Fibroblast of villous mesenchyme (primary cell): ENCODE data around the gene SLAMF6. TPM values are rescaled to one million over a fixed set of nuclear protein-coding genes. Genes with fewer than 3 reads are reported as not detected.
"Not testable (repeated sequence)": the region's sequence is repeated elsewhere in the genome, so short reads cannot be mapped to it uniquely, and the experiment has no call there.

Source experiments
- DNase-seq: peaks from one replicate; pipeline ENCODE4 v3.0.0-alpha.2; 2010; ENCODE audit warnings: low read depth
- H3K4me3 ChIP-seq: 2 replicates; pipeline ENCODE4 v1.5.1; 2011; ENCODE audit warnings: low read depth, mild to moderate bottlenecking, low read length
- CTCF ChIP-seq: IDR thresholded peaks from 2 replicates; pipeline ENCODE4 v1.5.1; 2012; ENCODE audit warnings: low read depth, mild to moderate bottlenecking, low read length; ENCODE audit not compliant: insufficient read depth
- total RNA-seq: library from RNA; depleted of rRNA; stranded (reverse); fragments of >200 nt; gene quantifications from 2 replicates; pipeline ENCODE4 v1.2.3, GENCODE V29; 2012

Gene SLAMF6
- total RNA-seq, 1 donor: not detected

GRCh38 chr1:160520999-160521398 is 2.1 kb downstream of the SLAMF6 start:
- TF ChIP-seq CTCF: no peak
- no peak for DNase-seq
- H3K4me3 ChIP-seq: no peak overlapping the region

GRCh38 chr1:160520582-160520981 is 2.5 kb downstream of the SLAMF6 start:
- DNase-seq: no peak
- TF ChIP-seq CTCF: no peak
- no peak overlapping the region for H3K4me3 ChIP-seq

- DNase-seq: no peak
- no peak for TF ChIP-seq CTCF
Observed at GRCh38 chr1:160519642-160520435, 3.2 kb downstream of the SLAMF6 start.

GRCh38 chr1:160517519-160517918 is 5.5 kb downstream of the SLAMF6 start:
- not testable (repeated sequence) for H3K4me3 ChIP-seq, DNase-seq

More at GRCh38 chr1:160519642-160520435, 3.2 kb downstream of the SLAMF6 start:
- H3K4me3 ChIP-seq: no peak overlapping the region

- not testable (repeated sequence) for DNase-seq, H3K4me3 ChIP-seq
Observed at GRCh38 chr1:160515908-160516307, 7.1 kb downstream of the SLAMF6 start.

GRCh38 chr1:160504651-160505050 is 18.4 kb downstream of the SLAMF6 start:
- no peak for TF ChIP-seq CTCF
- H3K4me3 ChIP-seq: no peak overlapping the region

GRCh38 chr1:160503087-160503486 is 20.0 kb downstream of the SLAMF6 start:
- DNase-seq: no peak
- H3K4me3 ChIP-seq: no peak overlapping the region
- TF ChIP-seq CTCF: no peak

More at GRCh38 chr1:160504651-160505050, 18.4 kb downstream of the SLAMF6 start:
- no peak for DNase-seq
